G401.6 (cell line): ENCODE measurements around the gene PKD1L1.
"Not testable (repeated sequence)": the region's sequence is repeated elsewhere in the genome, so short reads cannot be mapped to it uniquely, and the experiment has no call there.

ENCODE experiments used
- FAIRE-seq: peaks from 2 replicates; lab custom pipeline; 2012; peaks lifted over from hg19 to GRCh38; lab: Jason Lieb, UNC

Gene PKD1L1

DNA sequence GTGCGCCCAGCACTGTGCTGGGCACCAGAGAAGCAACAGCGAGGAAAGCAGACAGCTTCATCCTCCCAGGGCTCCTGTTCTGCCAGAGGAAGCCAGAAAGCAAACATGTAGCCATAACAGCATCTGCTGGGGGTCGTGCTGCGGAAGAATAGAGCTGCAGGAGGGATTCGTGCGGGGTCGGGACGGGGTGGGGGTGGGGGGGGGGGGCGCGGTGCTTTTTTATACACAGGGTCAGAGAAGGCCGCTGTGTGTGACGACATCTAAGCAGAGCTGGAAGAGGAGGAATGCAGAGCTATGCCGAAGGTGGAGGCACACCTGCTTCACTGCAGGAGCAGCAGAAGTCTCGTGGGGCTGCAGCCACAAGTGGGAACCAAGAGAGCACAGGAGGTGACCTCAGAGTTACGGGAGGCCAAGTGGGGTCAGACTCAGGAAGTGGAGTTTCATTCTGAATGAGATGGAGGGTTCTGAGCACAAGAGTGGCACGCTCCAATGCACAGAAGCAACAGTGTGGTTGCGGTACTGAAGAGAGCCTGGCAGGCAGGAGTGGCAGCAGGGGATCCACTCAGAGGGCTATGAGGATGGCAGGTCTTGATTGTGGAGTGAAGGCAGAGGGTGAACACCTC is 11.1 kb downstream of the PKD1L1 start:
- FAIRE-seq, result no peak

DNA sequence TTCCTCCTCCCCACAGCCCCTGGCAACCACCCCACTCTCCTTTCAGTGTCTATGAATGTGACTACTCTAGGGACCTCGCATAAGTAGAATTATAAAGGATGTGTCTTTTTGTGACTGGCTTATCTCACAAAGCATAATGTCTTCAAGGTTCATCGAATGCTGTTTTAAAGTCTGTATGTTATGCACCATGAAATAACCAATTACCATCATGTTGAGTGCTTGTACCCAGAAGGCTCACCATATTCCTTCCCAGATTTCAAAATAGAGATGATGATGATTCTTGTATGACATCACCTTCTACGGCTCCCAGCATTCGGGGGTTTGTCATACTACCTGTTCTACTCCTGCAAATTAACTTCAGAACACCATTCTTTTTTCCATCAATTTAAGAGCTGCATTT is 11.9 kb downstream of the PKD1L1 start:
- FAIRE-seq, result no peak

DNA sequence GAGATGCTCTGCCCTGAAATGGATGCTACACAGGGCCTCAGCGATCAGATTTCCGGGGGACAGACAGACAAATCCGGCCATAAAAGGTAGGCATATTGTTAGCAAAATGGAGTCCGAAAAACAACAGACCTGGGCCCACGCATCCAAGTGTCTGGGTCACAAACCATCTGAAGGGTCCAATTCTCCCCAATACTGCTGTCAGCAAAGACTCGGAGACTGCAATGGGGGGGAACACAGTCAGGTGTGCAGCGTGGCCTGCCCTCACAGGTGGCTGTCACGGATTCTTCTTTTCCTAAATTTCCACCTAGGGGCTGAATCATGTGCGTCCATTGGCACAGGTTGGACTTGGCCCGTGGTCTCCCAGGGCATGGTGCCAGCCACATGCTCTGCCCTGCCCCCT is 12.9 kb downstream of the PKD1L1 start:
- no peak for FAIRE-seq

DNA sequence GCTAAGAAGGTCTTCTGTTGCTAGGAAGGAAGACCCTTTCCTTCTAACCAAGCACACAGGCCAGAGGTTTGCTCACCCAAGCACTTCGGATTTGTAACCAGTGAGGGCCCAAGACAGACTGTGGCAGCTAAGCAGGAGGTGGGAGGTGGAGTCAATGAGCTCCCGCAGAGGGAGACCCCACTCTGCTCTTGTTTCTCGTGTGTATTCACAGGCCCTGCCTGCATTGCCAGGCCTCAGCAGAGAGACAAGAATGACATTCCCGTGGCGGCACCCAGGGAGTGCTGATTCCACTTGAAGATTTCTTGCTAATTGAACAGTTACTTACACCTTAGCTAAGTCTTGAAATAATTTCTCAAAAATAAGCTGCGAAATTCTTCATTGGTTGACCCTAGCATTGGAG is 13.4 kb downstream of the PKD1L1 start:
- no peak for FAIRE-seq

DNA sequence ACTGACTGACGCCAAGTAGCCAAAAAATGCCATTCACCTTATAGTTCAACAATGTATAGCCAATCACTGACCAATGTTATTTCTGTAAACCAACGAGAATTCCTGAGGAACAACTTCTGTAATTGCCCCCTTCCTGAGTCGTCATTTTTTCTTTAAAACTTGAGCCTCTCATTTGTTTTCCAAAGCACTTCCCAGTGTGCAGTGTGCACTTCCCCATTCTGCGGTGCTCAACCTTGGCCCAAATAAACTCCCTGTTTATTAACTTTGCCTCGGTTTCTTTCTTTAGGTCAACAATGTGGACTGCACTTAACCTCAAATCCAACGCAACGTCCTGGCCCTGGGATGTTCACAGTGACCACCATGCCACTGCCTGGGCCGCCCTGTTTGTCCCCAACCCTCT is 15.1 kb downstream of the PKD1L1 start:
- no peak for FAIRE-seq

DNA sequence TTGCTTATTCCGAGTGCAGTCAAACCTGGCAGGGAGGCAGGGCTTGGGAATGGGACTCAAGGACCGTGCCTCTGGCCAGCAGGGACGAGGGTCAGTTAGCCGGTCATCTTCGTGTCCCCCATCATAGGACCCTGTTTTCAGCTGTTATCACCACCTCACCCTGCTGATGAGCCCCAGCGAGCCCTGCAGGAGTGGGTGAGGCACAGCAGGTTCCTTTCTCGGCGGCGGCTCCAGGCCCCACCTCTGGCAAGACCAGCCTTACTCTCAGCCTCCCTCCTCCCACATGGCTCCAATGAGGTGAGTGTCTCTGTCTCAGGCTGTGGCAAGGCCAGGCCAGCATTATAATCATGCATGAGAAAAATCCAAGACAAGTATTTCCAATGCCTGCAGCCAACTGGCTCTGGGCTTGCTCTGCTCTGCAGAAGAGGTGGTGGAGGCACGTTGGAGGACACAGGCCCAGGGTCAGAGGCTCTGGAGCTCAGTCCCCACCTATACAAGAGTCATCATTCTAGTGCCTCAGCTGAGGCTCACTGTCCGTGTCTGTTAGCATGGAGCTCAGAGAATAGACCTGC is 15.7 kb downstream of the PKD1L1 start:
- FAIRE-seq, result no peak

DNA sequence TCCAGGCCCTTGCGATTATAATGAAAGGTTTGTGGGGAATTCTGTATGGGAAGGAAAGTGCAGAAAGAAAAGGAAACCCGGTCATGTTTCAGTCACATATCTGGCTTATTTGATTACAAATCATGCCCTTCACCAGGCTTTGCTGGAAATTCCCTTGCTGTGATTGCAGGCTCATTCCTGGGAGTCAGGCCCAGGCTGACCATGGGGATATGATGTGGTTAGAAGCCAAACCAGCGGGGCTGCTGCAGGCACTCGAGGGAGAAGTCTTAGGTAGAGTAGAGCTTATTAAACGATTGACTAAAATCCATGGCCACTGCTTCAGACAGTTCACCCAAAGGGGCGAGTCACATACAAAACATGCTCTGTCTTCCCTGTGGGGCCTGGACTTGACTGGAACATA is 16.2 kb downstream of the PKD1L1 start:
- FAIRE-seq, result no peak

DNA sequence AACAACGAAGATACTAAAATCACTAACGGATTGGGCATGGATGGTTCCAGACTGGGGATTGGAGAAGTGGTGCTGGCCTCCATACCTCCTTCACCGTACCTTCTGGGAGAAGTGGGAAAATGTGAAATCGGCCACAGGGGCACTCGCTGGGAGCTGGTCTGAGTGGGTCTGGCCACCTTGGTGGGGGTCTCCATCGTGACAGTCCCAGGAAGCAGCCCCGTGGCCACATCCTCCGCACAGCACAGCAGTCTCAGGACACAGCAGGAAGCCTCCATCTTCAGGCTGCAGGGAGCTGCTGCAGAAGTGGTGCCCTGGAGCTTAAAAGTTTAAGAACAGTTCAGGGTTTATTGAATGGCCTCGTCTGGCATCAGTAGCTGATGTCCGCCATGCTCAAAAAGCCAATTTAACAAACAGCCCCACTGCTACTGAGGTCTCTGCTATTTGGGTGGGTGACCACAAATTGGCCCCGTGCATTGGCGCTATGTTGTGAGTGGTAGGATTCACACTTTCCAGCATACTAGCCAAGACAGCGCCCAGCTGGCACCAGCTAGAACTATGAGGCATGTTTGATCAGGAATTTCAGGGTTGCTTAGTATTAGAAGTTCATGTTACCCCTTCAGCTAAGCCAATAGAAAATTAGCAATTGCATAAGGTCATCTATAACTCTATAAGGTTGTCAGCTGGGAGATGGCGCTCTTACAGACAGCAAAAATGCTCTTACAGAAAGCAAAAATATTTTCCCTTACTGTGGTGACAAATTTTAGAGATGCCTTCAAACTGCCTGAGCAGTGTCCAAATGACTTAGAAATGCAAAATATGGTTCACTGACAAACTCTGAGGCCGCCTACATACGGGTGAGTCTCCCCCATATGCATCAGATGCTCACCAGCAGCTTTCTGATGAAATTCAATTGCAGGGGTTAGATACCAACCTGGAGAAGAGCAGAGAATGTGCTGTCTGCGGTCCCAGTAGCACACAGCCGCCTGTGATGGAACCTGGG is 17.0 kb downstream of the PKD1L1 start:
- no peak for FAIRE-seq

DNA sequence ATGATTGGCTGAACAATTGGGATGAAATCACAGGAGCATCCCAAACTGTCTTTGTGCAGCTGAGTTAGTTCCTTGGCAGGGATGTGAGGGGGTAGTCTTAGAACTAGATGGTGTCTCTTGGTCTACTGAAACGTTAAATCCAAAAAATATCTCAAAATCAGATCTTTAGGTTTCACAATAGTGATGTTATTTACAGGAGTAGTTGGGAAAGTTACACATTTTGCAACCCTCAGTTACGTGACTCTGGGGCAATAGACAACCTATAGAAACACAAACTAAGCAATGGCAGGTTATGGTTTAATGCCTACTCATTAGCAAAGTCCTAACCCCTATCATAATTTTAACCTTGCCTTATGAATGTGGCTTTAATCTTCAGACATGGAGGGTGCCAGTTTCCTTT is 24.0 kb downstream of the PKD1L1 start:
- FAIRE-seq, result no peak

DNA sequence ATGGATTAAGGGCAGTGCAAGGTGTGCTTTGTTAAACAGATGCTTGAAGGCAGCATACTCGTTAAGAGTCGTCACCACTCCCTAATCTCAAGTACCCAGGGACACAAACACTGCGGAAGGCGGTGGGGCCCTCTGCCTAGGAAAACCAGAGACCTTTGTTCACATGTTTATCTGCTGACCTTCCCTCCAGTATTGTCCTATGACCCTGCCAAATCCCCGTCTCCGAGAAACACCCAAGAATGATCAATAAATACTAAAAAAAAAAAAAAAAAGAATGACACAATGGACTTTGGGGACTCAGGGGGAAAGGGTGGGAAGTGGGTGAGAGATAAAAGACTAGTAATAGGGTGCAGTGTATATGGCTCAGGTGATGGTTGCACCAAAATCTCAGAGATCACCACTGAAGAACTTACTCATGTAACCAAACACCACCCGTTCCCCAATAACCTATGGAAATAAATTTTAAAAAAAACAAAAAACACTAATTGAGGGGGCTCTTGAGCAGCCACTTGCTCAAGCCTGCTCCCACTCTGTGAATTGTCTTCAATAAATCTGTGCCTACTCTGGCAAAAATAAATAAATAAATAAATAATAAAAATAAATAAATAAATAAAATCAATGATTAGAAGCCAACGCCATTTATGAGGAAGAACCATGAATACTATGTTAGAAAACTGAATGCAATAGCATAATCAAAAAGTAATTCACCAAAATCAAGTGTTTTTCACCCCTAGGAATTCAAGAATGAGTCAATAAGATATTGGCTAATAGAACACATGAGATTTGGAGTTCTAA is 25.0 kb downstream of the PKD1L1 start:
- not testable (repeated sequence) for FAIRE-seq

DNA sequence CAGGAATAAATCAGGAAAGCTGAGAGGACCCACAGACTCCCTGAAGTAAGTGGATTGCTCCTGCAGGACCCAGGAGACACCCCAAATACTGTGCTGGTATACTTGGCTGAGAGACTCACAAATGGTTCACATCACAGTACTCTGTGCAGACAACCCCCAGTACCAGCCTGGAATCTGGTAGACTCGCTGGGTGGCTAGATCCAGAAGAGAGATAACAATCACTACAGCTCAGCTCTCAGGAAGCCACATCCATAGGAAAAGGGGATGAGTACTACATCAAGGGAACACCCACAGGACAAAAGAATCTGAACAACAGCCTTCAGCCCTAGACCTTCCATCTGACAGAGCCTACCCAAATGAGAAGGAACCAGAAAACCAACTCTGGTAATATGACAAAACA is 31.8 kb downstream of the PKD1L1 start:
- not testable (repeated sequence) for FAIRE-seq

DNA sequence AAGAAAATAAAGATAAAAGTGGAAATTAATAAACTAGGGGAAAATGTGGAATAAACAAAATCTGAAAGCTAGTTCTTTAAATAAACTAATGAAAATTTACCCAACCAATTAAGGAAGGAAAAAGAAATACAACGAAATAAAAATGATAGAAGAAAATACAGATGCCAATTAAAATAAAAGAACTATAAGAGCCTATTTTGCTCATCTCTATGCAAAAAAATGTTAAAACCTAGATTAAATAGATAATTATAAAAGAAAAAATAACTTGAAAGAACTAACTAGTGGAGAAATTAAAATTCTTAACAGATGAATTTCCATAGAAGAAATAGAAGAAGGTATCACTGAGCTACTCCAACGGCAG is 32.7 kb downstream of the PKD1L1 start:
- peak; percentile 71 for FAIRE-seq

DNA sequence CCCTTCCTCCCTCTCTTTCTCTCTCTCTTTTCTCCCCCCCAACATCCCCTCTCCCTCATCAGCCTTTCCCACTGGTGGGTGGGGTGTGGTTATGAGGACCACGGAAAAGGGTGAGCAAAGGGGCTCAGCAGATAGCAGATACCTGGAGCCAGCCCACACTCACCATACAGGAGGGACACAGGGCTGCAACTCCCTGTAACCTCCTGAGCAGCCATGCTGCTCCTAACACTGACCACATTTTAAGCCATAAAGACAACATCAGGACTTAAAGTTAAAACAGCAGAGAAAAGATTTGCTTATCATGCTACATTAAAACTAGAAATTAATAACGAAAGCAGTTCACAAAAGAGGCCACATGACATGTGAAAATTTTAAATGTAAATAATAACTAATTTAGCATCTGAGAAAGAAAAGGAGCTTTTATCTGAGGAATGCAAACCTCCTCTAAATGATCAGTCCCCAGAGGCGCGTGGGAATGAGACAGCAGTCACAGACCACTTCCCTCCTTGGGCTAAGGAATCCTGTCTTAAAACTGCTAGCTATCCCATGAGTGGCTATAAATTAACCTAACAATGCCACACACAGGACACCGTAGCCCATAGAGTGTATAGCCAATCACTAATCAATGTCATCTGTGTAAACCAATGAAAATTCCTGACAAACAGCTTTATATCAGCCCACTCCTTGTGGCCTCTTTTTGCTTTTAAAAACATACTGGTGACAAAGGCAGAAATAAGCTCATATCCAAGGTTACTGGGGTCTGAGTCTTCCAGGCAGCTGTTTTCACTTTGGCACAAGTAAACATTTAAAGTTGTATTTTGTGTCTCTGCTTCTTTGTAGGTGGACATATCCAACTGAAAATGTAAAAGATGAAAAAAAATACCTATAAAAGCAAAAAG is 33.3 kb downstream of the PKD1L1 start:
- FAIRE-seq, result no peak

DNA sequence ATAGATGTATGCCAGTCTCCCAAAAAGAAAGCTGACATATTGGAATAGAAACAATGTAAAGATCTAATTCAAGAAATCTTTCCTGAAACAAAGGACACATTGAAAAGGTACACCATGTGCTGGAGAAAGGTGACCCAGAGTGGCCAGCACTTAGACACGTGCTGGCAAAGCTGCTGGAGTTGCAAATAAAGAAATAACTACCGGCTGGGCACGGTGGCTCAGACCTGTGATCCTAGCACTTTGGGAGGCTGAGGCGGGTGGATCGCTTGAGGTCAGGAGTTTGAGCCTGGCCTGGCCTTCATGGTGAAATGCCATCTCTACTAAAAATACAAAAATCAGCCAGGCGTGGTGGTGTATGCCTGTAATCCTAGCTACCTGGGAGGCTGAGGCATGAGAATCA is 35.9 kb downstream of the PKD1L1 start:
- FAIRE-seq, result no peak

DNA sequence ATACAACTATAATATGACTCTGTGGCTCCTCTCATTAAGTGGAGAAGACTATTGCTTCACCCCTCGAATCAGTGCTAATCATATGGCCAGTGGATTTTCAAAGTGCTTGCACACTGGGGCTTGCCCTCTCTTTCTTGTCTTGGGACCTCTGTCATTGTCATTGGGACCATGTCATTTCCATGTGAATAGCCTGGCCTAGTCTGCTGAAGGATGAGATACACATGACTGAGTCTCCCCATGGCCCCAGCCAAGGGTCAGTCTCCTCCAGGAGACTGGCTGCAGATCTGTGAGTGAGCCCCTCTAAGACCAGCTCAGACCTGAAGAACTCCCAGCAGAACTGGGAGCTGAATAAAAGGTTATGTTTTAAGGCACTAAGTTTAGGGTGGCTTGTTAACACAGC is 39.5 kb downstream of the PKD1L1 start:
- FAIRE-seq, result no peak

DNA sequence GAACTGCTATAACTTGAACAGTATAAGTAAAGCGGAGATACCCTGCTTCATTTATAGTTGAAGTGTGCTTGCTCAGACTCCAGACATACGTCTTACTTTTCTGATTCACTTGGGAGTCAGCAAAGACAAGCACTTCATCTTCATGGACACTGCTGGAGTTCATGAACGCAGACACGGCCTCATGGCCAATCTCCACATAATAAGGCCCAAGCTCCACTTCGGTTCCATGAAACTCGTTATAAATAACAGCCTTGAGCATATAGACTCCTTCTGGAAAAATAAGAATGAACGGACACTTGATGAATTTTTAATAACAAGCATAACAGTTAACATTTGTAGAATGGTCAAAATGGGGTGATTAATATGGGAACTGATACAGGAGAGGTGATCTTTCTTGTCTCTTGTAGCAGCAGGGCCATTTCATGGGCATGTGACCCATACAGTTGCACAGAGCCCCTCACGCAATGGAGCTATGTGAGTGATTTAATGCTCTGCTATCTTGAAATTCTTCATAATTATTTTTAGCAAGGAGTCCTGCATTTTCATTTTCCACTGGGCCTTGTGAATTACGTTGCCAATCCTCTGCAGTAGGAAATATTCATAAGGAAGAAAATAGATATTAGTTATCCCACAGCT is 40.2 kb downstream of the PKD1L1 start:
- FAIRE-seq, result no peak

DNA sequence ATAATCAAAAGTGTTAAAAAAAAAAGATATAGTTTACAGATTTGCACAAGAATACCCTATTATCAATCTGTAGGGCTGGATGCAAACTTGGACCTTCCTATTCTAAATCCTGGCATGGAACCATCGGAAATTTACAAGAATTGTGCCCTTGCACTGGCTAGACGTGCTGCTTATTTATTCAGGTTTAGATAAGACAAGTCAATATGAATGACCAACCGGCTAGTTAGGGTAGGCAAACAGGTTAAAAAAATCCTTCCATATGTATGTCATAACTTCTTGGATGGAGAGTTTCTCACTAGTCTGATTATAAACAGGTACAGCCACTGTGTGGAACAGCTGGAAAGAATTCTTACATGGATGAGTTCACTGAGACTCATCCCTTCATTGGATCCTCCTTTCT is 41.4 kb downstream of the PKD1L1 start:
- no peak for FAIRE-seq

DNA sequence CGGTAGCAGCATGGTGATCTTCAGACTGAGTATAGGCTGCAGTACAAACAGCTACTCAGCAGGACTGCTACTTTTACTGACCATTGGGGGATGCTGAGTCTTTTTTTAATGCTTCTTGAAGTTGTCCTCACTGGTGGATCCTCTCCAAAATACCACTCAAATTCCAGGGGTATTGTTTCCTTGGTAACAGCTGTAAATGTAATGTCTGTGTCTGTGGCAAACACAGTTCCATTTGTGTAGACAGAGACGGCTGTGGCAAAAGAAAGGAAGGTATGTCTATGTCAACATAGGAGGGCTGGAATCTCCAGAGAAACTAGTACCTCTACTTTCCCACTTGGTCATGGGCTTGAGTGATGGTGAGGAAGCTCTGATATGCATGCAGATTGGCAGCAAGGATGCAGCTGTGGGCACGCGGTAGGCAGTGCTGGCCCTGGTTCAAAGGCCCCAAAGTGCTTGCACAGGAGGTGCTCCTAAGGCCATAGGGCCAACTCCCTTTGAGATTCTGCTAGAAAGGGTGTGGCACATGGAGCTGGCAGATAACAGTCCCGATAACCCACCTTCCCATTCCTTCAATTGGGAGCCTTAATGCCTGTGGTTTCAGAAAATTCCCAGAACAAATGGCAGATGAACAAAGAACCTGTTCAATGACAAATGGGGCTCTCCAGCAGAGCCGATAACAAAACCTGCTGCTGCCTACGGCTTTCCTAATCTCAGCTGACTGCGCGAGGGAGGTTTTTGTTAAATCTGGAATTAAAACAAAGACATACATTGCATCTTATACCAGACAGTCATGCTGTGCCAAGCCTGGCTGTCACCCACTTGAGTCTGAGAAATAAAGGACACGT is 43.0 kb downstream of the PKD1L1 start:
- no peak for FAIRE-seq

DNA sequence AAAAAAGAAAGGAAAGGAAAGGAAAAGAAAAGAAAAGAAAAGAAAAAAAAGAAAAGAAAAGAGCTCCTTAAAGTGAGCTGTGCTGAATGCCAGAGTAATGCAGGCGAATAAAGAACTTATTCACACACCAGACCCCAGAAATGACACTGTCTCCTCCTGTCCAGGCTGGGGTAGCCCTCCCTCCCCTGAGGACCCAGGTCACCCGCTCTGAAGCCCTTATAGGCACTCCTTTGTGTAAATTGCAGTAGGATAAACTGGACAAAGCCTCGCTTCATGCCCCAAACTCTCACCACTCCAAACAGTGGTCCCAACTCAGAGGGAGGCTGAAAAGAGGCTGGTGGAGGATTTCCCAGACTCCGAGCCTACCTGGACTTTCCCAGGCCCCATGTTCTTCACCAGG is 46.3 kb downstream of the PKD1L1 start:
- FAIRE-seq, result no peak

DNA sequence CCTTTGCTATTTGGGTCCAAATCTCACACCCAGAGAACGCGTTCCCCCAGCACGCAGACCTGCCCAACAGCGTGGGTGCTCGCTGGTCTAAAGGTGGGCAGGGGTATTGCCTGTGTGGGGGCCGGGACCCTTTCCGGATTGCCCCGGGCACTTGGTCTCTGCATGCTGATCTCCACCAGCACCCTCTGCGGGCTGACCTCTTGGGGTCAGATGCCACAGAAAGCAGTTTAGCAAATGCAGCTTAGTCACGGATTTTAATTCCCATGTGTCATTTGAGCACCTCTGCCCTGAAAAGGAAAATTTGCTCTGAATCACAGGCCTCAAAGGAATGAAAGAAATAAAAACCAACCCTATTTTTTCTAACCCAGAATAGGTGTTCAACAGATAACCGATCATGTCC is 46.7 kb downstream of the PKD1L1 start:
- FAIRE-seq, result no peak
